Measurements from ENCODE around the gene CDC5L. TPM values are rescaled to one million over a fixed set of nuclear protein-coding genes. Genes with fewer than 3 reads are reported as not detected.

Gene CDC5L
- total RNA-seq, 1 experiment from 2014 or later, result 24.6 TPM

DNA sequence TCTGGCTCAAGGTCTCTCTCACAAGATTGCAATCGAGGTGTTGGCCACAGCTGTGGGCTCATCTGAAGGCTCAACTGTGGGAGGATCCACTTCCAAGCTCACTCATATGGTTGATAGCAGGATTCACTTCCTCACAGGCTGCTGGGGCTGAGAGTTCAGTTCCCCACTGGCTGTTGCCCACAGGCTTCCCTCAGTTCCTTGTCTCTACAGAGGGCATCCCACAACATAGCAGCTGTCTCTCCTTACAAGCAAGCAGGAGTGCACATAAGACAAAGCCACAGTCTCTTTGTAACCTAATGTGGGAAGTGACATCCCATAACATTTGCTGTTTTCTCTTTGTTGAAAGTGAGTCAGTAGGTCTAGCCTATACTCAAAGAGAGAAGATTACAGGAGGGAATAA lies 31.0 kb upstream of the CDC5L start:
- TF ChIP-seq CTCF (IDR thresholded peaks at IDR 0.05 in 2 of 3, conservative IDR thresholded peaks at IDR 0.05 in 1 of 3; ENCODE audit: borderline replicate concordance in 1 of 3, insufficient read depth in 1 of 3, low read depth in 2 of 3, low read length in 2 of 3) (no peak), EZH2phosphoT487 (IDR thresholded peaks at IDR 0.05; ENCODE audit: borderline replicate concordance) (no peak), POLR2AphosphoS5 (IDR thresholded peaks at IDR 0.05; ENCODE audit: low read depth, low read length) (no peak), ELF1 (IDR thresholded peaks at IDR 0.05; ENCODE audit: borderline replicate concordance, low read depth) (no peak), RAD21 (IDR thresholded peaks at IDR 0.05; ENCODE audit: low read depth) (no peak), REST (IDR thresholded peaks at IDR 0.05; ENCODE audit: low read depth) (no peak), YY1 (IDR thresholded peaks at IDR 0.05; ENCODE audit: extremely low read depth, insufficient replicate concordance, low read depth, low read length) (no peak), SIN3A (IDR thresholded peaks at IDR 0.05; ENCODE audit: low read depth) (no peak), POLR2A (IDR thresholded peaks at IDR 0.05; ENCODE audit: borderline replicate concordance, extremely low read depth, insufficient read depth, insufficient read length) (no peak), SP1 (IDR thresholded peaks at IDR 0.05; ENCODE audit: low read depth) (no peak), ZNF274 (IDR thresholded peaks at IDR 0.05; ENCODE audit: low read depth, low read length) (no peak), ATF3 (IDR thresholded peaks at IDR 0.05) (no peak), ZFX (IDR thresholded peaks at IDR 0.05) (no peak), SRF (IDR thresholded peaks at IDR 0.05; ENCODE audit: low read depth) (no peak), CEBPB (IDR thresholded peaks at IDR 0.05; ENCODE audit: low read depth) (no peak)
- TF ChIP-seq, protein P1, sequence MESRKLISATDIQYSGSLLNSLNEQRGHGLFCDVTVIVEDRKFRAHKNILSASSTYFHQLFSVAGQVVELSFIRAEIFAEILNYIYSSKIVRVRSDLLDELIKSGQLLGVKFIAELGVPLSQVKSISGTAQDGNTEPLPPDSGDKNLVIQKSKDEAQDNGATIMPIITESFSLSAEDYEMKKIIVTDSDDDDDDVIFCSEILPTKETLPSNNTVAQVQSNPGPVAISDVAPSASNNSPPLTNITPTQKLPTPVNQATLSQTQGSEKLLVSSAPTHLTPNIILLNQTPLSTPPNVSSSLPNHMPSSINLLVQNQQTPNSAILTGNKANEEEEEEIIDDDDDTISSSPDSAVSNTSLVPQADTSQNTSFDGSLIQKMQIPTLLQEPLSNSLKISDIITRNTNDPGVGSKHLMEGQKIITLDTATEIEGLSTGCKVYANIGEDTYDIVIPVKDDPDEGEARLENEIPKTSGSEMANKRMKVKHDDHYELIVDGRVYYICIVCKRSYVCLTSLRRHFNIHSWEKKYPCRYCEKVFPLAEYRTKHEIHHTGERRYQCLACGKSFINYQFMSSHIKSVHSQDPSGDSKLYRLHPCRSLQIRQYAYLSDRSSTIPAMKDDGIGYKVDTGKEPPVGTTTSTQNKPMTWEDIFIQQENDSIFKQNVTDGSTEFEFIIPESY (IDR thresholded peaks at IDR 0.05; ENCODE audit: extremely low read depth, insufficient replicate concordance, low read length), result no peak
- Histone ChIP-seq H3K9ac (ENCODE audit: low read length) (no peak overlapping the region), H3K27me3 (ENCODE audit: insufficient read depth, low read length) (no peaks in the 10 kb centered on the region), H3K36me3 (ENCODE audit: control insufficient read depth in 1 of 2, insufficient read depth in 2 of 2, low read length in 2 of 2) (no peaks in the 10 kb centered on the region), H2AFZ (ENCODE audit: low read depth, low read length, poor library complexity, severe bottlenecking) (no peak overlapping the region), H3K4me2 (ENCODE audit: low read length) (no peak overlapping the region), H3K4me3 (replicated peaks in 1 of 2; ENCODE audit: low read depth in 1 of 2, low read length in 2 of 2) (no peak overlapping the region), H3K79me2 (ENCODE audit: insufficient read depth, low read length) (no peaks in the 10 kb centered on the region), H3K9me2 (ENCODE audit: insufficient read depth) (no peaks in the 10 kb centered on the region), H3K4me1 (ENCODE audit: control insufficient read depth in 1 of 2, insufficient read depth in 2 of 2, low read length in 2 of 2) (no peaks in the 10 kb centered on the region), H3K27ac (ENCODE audit: low read depth, low read length) (no peak overlapping the region), H4K20me1 (ENCODE audit: insufficient read depth) (no peaks in the 10 kb centered on the region), H3K9me3 (ENCODE audit: control insufficient read depth in 1 of 2, insufficient read depth in 1 of 2, low read depth in 1 of 2, low read length in 2 of 2) (no peaks in the 10 kb centered on the region)
- no peak for ATAC-seq
- POLR2A ChIA-PET, result no interaction called here
- RAD21 ChIA-PET (ENCODE audit: low non-redundant PET in 1 of 2, low total read pairs in 2 of 2, uncharacterized antibody in 2 of 2, unreplicated experiment in 2 of 2), result no interaction called here
- CTCF ChIA-PET, result no interaction called here
- DNase-seq (ENCODE audit: low read depth, low spot score), result no peak
- intact Hi-C loops (cut with micrococcal nuclease), result no loop called here
- BruUV-seq (replicated peaks), result no TSS peak
